Prostate gland (tissue), 2 donors: ENCODE data around the gene DSCAML1. TPM values are rescaled to one million over a fixed set of nuclear protein-coding genes. Genes with fewer than 3 reads are reported as not detected.

Experiments
- DNase-seq: peaks from one replicate; pipeline ENCODE4 v3.0.0-alpha.2; 2019; ENCODE audit warnings: low spot score
- H3K27ac ChIP-seq, 2 donors: fragments of 200-600 bp; sonication (generic); 2 replicates each; pipeline ENCODE4 v1.5.1; 2017 to 2019
- H3K27me3 ChIP-seq: fragments of 200-600 bp; sonication (generic); replicated peaks from 2 replicates; pipeline ENCODE4 v1.5.1; 2019; ENCODE audit not compliant: insufficient read depth
- H3K36me3 ChIP-seq, 2 donors: fragments of 200-600 bp; sonication (generic); 1 replicate in 1 of 2; 2 replicates in 1 of 2; pipeline versions ENCODE4 v1.5.1 to v1.8.1; 2017 to 2019
- H3K4me1 ChIP-seq: fragments of 200-600 bp; sonication (generic); replicated peaks from 2 replicates; pipeline ENCODE4 v1.5.1; 2019
- H3K4me3 ChIP-seq, 2 donors: fragments of 200-600 bp; sonication (generic); 2 replicates each; pipeline ENCODE4 v1.5.1; 2017 to 2019
- H3K9me3 ChIP-seq: fragments of 200-600 bp; sonication (generic); 2 replicates; pipeline ENCODE4 v1.5.1; 2017
- CTCF ChIP-seq, 4 experiments: fragments of 200-600 bp in 2 of 4; fragments of 450-650 bp in 2 of 4; sonication (generic) in 2 of 4; IDR thresholded peaks; 1 replicate in 3 of 4; 2 replicates in 1 of 4; pipeline ENCODE4 v1.5.1; 2016 to 2019; ENCODE audit warnings: antibody characterized with exemption in 4 of 4, mild to moderate bottlenecking in 2 of 4, moderate library complexity in 2 of 4
- POLR2A ChIP-seq: fragments of 450-650 bp; IDR thresholded peaks from one replicate; pipeline ENCODE4 v1.6.1; 2016; ENCODE audit warnings: antibody characterized with exemption, mild to moderate bottlenecking
- POLR2AphosphoS5 ChIP-seq: sonication (generic); formaldehyde crosslinking; IDR thresholded peaks from one replicate; pipeline ENCODE4 v1.6.1; 2017; ENCODE audit warnings: antibody characterized with exemption
- WGBS: methylation state at CpG from one replicate; pipeline ENCODE4 v1.1.5; 2018; 5-methylcytosine and 5-hydroxymethylcytosine counted together
- intact Hi-C: fragments of 100-400 bp; cut with DNase I; formaldehyde crosslinking; loops from one replicate; pipeline ENCODE4 v1.14.2; 2022
- total RNA-seq, 2 donors: library from RNA; depleted of rRNA; stranded (reverse); fragments of >200 nt; gene quantifications; one replicate each; pipeline ENCODE4 v1.1.0, GENCODE V29; 2016

Gene DSCAML1
- total RNA-seq, 2 donors from 2014 or later: 0.14 to 2.8 TPM

DNA sequence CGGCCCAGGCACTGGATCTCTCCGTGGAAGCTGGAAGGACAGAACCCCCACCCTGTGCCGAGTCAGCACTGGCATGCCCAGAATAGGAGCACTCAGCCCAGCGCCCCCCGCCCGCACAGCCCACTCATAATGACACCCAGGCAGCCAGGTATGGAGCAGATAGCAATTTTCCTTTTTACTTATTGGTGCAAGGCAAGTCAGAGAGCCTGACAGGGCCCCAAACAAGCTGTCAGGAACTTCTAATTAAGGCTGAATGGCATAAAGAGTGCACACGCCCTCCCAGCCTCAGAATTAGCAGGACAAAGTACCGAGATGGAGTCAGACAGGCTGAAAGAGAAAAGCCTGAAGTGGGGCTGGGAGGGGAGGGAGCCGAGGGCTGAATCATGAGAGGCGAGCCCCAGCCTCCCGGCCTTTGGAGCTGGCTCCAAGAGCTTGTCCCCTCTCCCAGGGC lies 76.9 kb downstream of the DSCAML1 start:
- Histone ChIP-seq H3K36me3 (no peaks in the 10 kb centered on the region), H3K9me3 (no peaks in the 10 kb centered on the region), H3K27me3 (no peaks in the 10 kb centered on the region), H3K4me3 (no peak overlapping the region), H3K27ac (no peak overlapping the region), H3K4me1 (no peaks in the 10 kb centered on the region)
- 74% methylated on average over 11 of the region's 11 CpGs for WGBS
- no peak for DNase-seq
- intact Hi-C loops: no loop called here
- no peak for TF ChIP-seq CTCF (IDR thresholded peaks at IDR 0.05)
- no peak for TF ChIP-seq POLR2AphosphoS5
- TF ChIP-seq POLR2A: no peak

DNA sequence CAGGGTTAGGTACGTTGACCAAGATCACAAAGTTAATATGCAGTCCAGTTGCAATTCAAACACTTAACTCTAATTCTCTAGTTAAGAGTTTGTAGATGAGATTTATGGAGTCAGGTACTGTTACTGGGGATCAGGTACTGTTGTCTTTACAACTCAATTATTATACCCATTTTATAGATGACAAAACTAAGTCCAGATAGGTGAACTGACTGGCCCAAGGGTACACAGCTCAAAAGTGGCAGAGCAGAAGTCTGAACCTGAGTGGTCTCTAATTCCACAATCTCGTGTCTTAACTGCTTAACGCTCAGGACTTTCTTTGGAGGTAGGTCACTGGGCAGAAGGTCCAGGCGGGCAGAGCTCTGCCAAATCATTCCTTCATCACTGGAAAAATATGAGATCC lies 77.5 kb downstream of the DSCAML1 start:
- no peak overlapping the region for H3K4me3 ChIP-seq
- WGBS: 96% methylated on average over 4 of the region's 4 CpGs
- DNase-seq: no peak
- no peaks in the 10 kb centered on the region for H3K36me3 ChIP-seq
- TF ChIP-seq CTCF (IDR thresholded peaks at IDR 0.05) (no peak), POLR2A (no peak), POLR2AphosphoS5 (no peak)
- H3K27me3 ChIP-seq: no peaks in the 10 kb centered on the region
- H3K4me1 ChIP-seq: no peaks in the 10 kb centered on the region
- intact Hi-C loops: no loop called here
- no peaks in the 10 kb centered on the region for H3K9me3 ChIP-seq
- H3K27ac ChIP-seq: no peak overlapping the region

- no peaks in the 10 kb centered on the region for H3K36me3 ChIP-seq
- intact Hi-C loops: no loop called here
- no peaks in the 10 kb centered on the region for H3K9me3 ChIP-seq
- peak; percentile 53 for DNase-seq
- no peak overlapping the region for H3K27ac ChIP-seq
- H3K4me1 ChIP-seq: no peaks in the 10 kb centered on the region
- no peak overlapping the region for H3K4me3 ChIP-seq
- WGBS: 47% methylated on average over 25 of the region's 25 CpGs
- no peaks in the 10 kb centered on the region for H3K27me3 ChIP-seq
- TF ChIP-seq POLR2A (no peak), CTCF (IDR thresholded peaks at IDR 0.05) (no peak), POLR2AphosphoS5 (peak; percentile 75)
Measured at GRCh38 chr11:117717485-117718314, 79.3 kb downstream of the DSCAML1 start.

DNA sequence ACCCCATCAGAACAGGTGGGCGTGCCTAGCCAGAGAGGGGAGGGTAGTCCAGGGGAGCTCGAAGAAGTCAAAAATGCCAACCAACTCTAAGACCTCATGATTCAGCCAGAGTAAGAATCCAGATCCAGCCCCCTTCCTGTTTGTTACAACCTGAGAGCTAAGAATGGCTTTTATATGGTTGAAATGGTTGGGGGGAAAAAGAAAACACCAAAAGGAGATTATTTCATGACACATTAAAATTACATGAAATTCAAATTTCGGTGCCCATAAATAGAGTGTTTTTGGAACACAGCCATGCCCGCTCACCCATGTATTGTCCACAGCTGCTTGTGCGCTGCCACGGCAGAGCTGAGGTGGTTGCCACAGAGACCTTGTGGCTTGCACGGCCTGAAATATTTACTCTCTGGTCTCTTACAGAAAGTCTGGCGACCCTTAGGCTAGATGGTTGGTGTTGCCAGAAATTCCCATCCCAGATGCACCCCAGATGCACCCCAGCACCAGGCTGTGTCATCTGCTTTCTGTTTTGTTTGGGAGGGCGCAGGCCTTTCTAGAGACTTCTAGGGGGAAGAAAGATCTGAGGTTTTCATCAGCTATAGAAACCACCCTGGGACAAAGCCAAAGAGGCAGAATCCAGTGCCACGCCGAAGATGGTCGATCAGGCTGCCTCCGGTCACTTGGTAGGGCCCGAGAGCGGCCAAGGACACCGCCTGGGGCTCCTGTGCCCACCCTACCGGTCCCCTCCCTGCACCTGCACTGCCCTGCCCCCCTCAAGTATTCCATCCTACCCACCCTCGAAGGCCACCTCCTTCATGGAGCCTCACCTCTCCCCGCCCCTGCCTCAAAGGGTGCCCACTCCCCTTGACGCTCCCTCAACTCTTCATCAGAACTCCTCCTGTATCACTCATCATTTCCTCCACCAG lies 80.2 kb downstream of the DSCAML1 start:
- Histone ChIP-seq H3K27me3 (no peaks in the 10 kb centered on the region), H3K36me3 (no peaks in the 10 kb centered on the region), H3K9me3 (no peaks in the 10 kb centered on the region), H3K4me1 (no peaks in the 10 kb centered on the region), H3K27ac (no peak overlapping the region), H3K4me3 (no peak overlapping the region)
- no peak for TF ChIP-seq CTCF (IDR thresholded peaks at IDR 0.05)
- intact Hi-C loops: no loop called here
- DNase-seq: no peak
- WGBS: 91% methylated on average over 20 of the region's 20 CpGs
